HUES6 (cell line): ENCODE results near the gene THEM5.

ENCODE experiments used
- H3K27ac ChIP-seq: 2 replicates; pipeline ENCODE4 v1.7.0; 2013; ENCODE audit warnings: low read depth, mild to moderate bottlenecking, low read length, inconsistent platforms
- H3K27me3 ChIP-seq: 2 replicates; pipeline ENCODE4 v1.6.1; 2013; ENCODE audit warnings: low read length; ENCODE audit not compliant: control insufficient read depth, insufficient read depth
- H3K36me3 ChIP-seq: 2 replicates; pipeline ENCODE4 v1.6.1; 2013; ENCODE audit warnings: low read length; ENCODE audit not compliant: control insufficient read depth, insufficient read depth
- H3K4me1 ChIP-seq: 2 replicates; pipeline ENCODE4 v1.6.1; 2013; ENCODE audit warnings: low read length; ENCODE audit not compliant: control insufficient read depth, insufficient read depth
- H3K4me3 ChIP-seq: 2 replicates; pipeline ENCODE4 v1.5.1; 2013; ENCODE audit warnings: low read depth, low read length
- H3K9ac ChIP-seq: one replicate; pipeline ENCODE4 v1.6.1; 2013; ENCODE audit warnings: mild to moderate bottlenecking, low read length
- H3K9me3 ChIP-seq: 2 replicates; pipeline ENCODE4 v1.6.1; 2013; ENCODE audit warnings: low read depth, low read length; ENCODE audit not compliant: control insufficient read depth, insufficient read depth

Gene THEM5

DNA sequence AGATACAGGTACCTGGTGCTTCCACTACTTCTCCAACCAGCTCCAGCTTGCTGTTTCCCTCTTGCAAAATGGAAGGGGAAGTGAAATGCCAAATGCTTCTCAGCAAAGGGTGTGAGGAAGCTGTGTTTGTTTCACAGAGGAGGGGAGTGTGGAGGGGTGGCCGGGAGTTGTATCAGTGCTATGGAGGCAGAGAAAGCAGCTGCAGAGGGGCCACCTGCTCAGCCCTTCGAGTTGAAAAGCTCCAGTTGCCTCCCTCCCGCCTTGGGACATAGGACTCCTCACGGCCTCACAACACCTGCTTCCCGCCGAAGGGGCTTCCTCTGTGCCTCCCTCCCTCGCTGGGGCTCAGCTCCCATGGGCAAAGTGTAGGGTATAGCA lies 36.2 kb downstream of the THEM5 start:
- H3K9ac ChIP-seq = no peak overlapping the region
- H3K27ac ChIP-seq = no peak overlapping the region
- H3K27me3 ChIP-seq = no peaks in the 10 kb centered on the region

DNA sequence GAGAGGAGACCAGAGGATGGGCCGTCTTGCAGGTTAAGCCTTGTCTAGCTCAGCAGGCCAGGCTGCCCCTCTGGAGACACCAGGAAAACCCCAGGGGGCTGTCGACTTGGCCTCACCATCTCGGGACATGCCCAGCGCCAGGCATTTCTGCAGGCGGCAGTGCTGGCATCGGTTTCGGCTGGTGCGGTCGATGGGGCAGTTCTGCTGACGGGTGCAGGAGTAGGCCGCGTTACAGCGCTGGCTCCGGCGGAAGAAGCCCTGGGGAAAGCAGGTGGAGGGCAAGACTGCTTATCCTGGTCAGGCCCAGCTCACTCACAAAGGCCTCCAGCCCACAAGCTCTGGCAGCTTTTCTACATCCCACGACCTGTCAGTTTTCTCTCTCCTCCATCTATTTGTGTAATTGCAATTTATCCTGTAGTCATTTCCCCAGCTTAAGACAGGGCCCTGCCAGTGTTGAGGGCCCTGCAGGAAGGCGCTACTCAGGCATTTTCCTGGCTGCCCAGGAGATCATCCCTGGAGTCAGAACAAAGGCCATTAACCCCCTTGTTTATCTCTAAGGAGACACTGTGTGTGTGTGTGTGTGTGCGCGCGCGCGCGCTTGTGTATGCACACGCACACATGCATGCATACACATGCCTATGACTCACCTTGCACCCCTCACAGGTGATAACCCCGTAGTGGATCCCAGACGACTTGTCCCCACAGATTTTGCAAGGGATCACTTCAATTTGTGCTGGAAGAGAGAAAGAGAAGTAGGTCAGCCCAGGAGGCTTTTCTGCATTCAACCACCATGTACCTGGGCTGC lies 36.8 kb downstream of the THEM5 start:
- no peaks in the 10 kb centered on the region for H3K4me1 ChIP-seq
- H3K36me3 ChIP-seq = no peaks in the 10 kb centered on the region
- H3K27ac ChIP-seq = no peak overlapping the region
- no peak overlapping the region for H3K9ac ChIP-seq
- H3K4me3 ChIP-seq = no peak overlapping the region
- H3K27me3 ChIP-seq = no peaks in the 10 kb centered on the region
- no peaks in the 10 kb centered on the region for H3K9me3 ChIP-seq

More for the DNA sequence above, 36.2 kb downstream of the THEM5 start:
- no peak overlapping the region for H3K4me3 ChIP-seq
- no peaks in the 10 kb centered on the region for H3K9me3 ChIP-seq
- no peaks in the 10 kb centered on the region for H3K4me1 ChIP-seq
- H3K36me3 ChIP-seq = no peaks in the 10 kb centered on the region

DNA sequence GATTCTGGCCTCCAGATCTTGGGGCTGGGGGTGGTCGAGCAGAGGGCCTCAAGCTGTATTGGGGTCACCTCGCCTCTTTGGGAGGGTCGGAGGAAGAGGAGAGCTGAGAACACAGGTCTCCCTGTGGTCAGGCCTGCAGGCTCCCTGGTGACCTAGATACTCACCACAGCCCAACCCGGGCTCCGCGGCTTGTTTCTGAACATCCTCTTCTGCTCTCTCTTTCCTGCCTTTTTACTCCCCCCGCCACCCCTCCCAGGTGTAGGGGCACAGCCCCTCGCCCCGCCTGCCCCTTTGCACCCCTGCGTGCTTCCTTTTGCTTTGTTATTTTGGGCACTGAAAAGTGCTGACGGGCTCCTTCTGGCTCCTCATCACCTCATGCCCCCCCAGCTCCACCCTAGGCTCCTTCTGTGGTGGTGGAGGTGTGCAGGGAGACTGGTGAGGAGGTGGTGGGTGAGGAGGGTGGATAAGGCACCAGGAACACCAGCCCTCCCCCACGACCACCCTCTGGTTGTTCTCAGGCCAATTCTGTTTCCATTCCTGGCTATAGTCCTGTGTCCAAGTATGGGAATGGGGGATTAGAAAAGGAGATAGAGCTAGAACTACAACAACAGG lies 37.7 kb downstream of the THEM5 start:
- H3K27ac ChIP-seq = no peak overlapping the region
- H3K27me3 ChIP-seq = no peaks in the 10 kb centered on the region
- H3K4me3 ChIP-seq = no peak overlapping the region
- no peaks in the 10 kb centered on the region for H3K36me3 ChIP-seq
- H3K4me1 ChIP-seq = no peaks in the 10 kb centered on the region
- H3K9me3 ChIP-seq = no peaks in the 10 kb centered on the region
- no peak overlapping the region for H3K9ac ChIP-seq

DNA sequence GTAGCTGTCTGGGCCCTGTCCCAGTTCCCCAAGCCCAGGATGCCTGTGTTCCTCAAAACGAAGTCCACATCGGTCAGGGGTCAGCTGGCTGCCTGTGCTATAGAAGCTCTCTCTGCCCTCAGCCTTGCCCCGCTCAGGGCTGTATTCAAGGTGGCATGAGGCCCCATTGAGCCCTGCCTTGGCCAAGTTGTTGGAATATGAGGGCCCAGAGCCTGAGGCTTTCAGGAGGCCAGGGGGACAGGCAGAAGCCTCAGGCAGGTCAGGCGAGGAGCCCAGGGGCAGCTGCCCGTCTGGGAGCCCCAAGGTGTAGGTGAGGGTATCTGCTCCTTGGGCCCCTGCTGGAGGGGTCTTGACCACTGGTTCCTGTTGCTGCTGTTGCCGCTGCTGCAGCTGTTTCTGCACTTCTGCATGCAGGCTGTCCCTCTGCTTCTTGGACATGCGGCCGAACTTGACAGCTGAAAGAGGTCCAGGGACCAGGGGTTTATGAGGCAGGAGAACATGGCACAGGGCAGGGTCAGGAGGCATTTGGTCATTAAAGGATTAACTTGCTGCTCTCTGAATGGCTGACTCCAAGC lies 38.5 kb downstream of the THEM5 start:
- H3K27me3 ChIP-seq = no peaks in the 10 kb centered on the region
- no peak overlapping the region for H3K4me3 ChIP-seq

DNA sequence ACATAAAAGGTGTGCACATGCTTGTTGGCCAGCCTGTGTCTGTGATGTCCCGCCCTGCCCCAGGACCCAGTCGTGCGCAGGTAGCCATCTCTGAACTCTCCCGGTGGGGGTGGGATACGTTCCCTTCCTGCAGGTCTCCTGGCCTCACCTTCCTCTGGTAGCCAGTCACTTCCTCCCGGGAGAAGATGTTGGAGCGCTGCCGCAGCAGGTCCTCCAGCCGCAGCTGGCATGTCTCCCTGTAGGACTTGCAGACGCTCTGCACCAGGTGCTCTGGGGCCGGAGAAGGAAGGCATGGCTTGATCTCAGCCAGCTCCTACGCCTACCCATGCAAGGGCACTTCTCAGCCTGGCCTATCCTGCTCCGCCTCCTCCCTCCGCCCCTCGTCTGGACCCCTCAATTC lies 39.1 kb downstream of the THEM5 start:
- Histone ChIP-seq H3K4me1 (peaks cover 9% of the 10 kb centered on the region), H3K4me3 (no peak overlapping the region), H3K9me3 (no peaks in the 10 kb centered on the region), H3K27ac (no peak overlapping the region), H3K27me3 (no peaks in the 10 kb centered on the region), H3K9ac (no peak overlapping the region), H3K36me3 (no peaks in the 10 kb centered on the region)

More for the DNA sequence above, 38.5 kb downstream of the THEM5 start:
- Histone ChIP-seq H3K9ac (no peak overlapping the region), H3K27ac (no peak overlapping the region), H3K4me1 (peaks cover 3% of the 10 kb centered on the region), H3K9me3 (no peaks in the 10 kb centered on the region), H3K36me3 (no peaks in the 10 kb centered on the region)

- no peak overlapping the region for H3K4me3 ChIP-seq
- no peaks in the 10 kb centered on the region for H3K27me3 ChIP-seq
Observed at GRCh38 chr1:151813271-151813977, 40.1 kb downstream of the THEM5 start.

GRCh38 chr1:151811181-151811580 lies 42.3 kb downstream of the THEM5 start:
- no peaks in the 10 kb centered on the region for H3K36me3 ChIP-seq
- peaks cover 12% of the 10 kb centered on the region for H3K4me1 ChIP-seq
- H3K27ac ChIP-seq = no peak overlapping the region
- no peaks in the 10 kb centered on the region for H3K9me3 ChIP-seq
- H3K9ac ChIP-seq = no peak overlapping the region
- peaks cover 5% of the 10 kb centered on the region; the same call in 1 of the 2 replicates for H3K27me3 ChIP-seq
- no peak overlapping the region for H3K4me3 ChIP-seq

More at GRCh38 chr1:151813271-151813977, 40.1 kb downstream of the THEM5 start:
- no peak overlapping the region for H3K27ac ChIP-seq
- H3K9me3 ChIP-seq = no peaks in the 10 kb centered on the region
- peaks cover 12% of the 10 kb centered on the region for H3K4me1 ChIP-seq
- no peaks in the 10 kb centered on the region for H3K36me3 ChIP-seq
- no peak overlapping the region for H3K9ac ChIP-seq

DNA sequence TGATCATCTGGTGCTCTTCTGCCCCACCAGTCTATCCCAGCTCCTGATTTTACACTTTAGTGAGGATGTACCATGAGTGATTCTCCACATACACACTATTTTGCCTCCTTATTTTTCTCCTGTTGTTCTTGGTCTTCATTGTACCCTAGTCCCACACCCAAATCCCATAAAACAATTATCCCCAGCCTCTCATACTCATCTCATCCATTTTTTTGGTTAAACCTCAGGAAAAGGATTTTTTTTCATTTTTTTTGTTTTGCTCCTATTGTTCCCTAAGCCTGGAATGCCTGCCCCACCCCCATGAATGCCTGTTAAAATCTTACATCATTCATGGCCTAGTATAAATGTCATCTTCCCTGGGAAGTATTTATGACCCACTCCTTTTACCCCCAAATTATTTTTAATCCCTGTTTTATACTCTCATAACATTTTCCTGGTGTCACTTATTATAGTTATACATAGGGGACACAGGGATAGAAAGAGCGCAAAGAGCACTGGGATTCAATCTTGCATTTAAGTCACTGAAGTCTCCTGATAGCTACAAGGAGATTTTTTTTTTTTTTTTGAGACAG lies 43.4 kb downstream of the THEM5 start:
- peaks cover 5% of the 10 kb centered on the region; the same call in 1 of the 2 replicates for H3K27me3 ChIP-seq
- H3K27ac ChIP-seq = no peak overlapping the region
- no peak overlapping the region for H3K9ac ChIP-seq
- H3K36me3 ChIP-seq = no peaks in the 10 kb centered on the region
- H3K4me1 ChIP-seq = peaks cover 12% of the 10 kb centered on the region
- no peak overlapping the region for H3K4me3 ChIP-seq
- no peaks in the 10 kb centered on the region for H3K9me3 ChIP-seq

DNA sequence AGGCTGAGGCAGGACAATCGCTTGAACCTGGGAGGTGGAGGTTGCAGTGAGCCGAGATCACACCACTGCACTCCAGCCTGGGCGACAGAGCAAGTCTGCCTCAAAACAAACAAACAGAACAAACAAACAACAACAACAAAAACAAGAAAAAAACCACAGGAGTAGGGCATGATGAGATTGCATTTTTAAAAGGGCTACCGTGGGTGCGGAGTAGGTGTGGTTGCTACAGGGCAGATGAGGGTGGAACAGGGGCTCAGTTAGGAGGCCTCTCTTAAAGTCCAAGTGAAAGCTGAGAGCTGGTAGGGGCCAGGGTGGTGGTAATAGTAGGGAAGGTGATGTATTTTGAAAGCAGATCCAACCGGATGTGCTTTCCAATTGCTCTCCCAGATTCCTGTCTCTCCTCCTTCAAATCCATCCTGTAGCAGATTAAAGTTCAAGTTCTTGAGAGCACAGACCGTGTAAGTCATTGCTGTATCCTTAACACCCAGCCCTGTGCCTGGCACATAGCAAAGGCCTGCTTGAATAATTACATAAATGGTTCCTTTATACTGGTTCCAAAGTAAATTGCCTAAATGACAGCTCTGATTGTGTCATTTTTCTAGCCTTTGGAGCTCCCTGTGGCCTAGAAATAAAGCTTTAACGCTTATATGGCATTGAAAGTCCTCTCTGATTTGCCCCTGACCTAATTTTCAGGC lies 44.1 kb downstream of the THEM5 start:
- H3K9ac ChIP-seq = no peak overlapping the region
- H3K9me3 ChIP-seq = no peaks in the 10 kb centered on the region
- H3K36me3 ChIP-seq = no peaks in the 10 kb centered on the region
- H3K27ac ChIP-seq = no peak overlapping the region
- H3K27me3 ChIP-seq = peaks cover 5% of the 10 kb centered on the region; the same call in 1 of the 2 replicates
- no peak overlapping the region for H3K4me3 ChIP-seq
- peaks cover 12% of the 10 kb centered on the region for H3K4me1 ChIP-seq

GRCh38 chr1:151807766-151808165 lies 45.7 kb downstream of the THEM5 start:
- Histone ChIP-seq H3K9me3 (no peaks in the 10 kb centered on the region), H3K36me3 (no peaks in the 10 kb centered on the region), H3K4me1 (peaks cover 12% of the 10 kb centered on the region), H3K27me3 (peaks cover 9% of the 10 kb centered on the region; the same call in 1 of the 2 replicates), H3K27ac (no peak overlapping the region), H3K4me3 (no peak overlapping the region), H3K9ac (no peak overlapping the region)
